ENCODE data around the gene VTI1A. TPM values are rescaled to one million over a fixed set of nuclear protein-coding genes. Genes with fewer than 3 reads are reported as not detected.

VTI1A gene
- total RNA-seq, 1 experiment from 2014 or later = 22.0 TPM

DNA sequence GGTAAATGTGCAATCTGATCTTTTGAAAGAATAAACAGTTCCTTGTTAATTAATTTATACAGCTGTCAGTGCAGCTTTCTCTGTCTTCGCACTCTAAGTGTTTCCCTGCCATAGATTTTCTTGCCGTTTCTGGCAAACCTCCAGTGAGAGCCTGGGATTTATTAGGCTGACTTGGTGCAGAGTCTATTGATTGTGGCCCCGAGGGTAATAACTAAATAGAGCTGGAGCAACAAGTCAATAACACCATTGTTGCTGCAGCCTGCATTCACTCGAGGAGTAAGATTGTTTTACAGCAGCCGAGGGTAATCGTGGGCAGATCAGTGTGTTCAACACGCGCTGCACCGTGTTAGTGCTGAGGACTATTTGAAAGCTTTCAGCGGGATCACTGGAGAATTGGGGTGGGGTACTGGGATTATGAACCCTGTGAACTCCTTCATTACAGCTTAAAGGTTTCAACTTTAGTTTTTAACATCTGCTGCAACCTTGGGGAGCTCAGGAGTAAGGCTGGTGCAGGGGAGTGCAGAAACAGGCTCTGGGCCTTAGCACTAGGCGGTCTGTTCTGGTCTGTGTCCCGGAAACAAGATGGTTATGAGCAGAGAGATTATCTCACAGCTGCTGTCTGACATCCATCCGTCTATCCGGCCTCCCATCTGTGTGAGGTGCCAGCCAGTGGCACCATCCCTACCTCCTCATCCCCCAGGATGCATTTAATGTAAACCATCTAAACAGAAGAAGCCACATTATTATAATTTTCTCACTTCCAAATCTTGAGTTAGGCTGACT is 329.1 kb downstream of the VTI1A start:
- Histone ChIP-seq H4K20me1 (ENCODE audit: control insufficient read depth, insufficient read depth, insufficient read length) (no peaks in the 10 kb centered on the region), H3K18ac (ENCODE audit: insufficient read length, low read depth, low read length) (no peak overlapping the region), H2BK5ac (ENCODE audit: insufficient read length, low read length) (no peak overlapping the region), H4K91ac (ENCODE audit: insufficient read length, low read depth, low read length) (no peak overlapping the region), H2BK12ac (ENCODE audit: insufficient read length, low read depth, low read length) (no peak overlapping the region), H3K56ac (ENCODE audit: insufficient read length, low read depth, low read length) (no peak overlapping the region), H3K4me2 (ENCODE audit: insufficient read depth, insufficient read length, low read length) (no peak overlapping the region), H3K27ac (ENCODE audit: insufficient read length, low read depth, low read length) (no peak overlapping the region), H3K9ac (ENCODE audit: extremely low read depth, insufficient read length, low read length) (no peak overlapping the region), H2AFZ (ENCODE audit: low read length) (no peak overlapping the region), H2BK120ac (ENCODE audit: low read depth, low read length, poor library complexity, severe bottlenecking) (no peak overlapping the region), H3K9me3 (ENCODE audit: control insufficient read depth, low read depth, low read length) (no peaks in the 10 kb centered on the region), H3T11ph (ENCODE audit: low read length) (no peak overlapping the region), H2AK5ac (ENCODE audit: insufficient read length, low read length) (no peak overlapping the region), H3K4me1 (ENCODE audit: insufficient read depth, low read length) (no peaks in the 10 kb centered on the region), H2BK15ac (ENCODE audit: low read depth, low read length) (no peak overlapping the region), H3K23me2 (ENCODE audit: insufficient read length, low read depth, low read length, poor library complexity, severe bottlenecking) (no peaks in the 10 kb centered on the region), H3K4ac (ENCODE audit: low read depth, low read length) (no peak overlapping the region), H3K23ac (ENCODE audit: insufficient read length, low read depth, low read length) (no peak overlapping the region), H3K27me3 (ENCODE audit: insufficient read depth, low read length) (no peaks in the 10 kb centered on the region), H4K5ac (ENCODE audit: insufficient read length, low read depth, low read length) (no peak overlapping the region), H3K79me2 (ENCODE audit: insufficient read depth, low read length) (no peaks in the 10 kb centered on the region), H3K79me1 (ENCODE audit: insufficient read depth, low read depth, low read length, poor library complexity, severe bottlenecking) (no peaks in the 10 kb centered on the region), H3K14ac (ENCODE audit: insufficient read depth, low read length) (no peak overlapping the region), H2BK20ac (ENCODE audit: low read depth, low read length, poor library complexity, severe bottlenecking) (no peak overlapping the region), H4K8ac (replicated peaks; ENCODE audit: insufficient read length, low read depth, low read length) (no peak overlapping the region)
- H3K9me3 Mint-ChIP-seq = peaks cover 0 to 8% of the 10 kb centered on the region in 2 experiments; a peak in 2 of 5 replicates
- TF ChIP-seq, protein P1, sequence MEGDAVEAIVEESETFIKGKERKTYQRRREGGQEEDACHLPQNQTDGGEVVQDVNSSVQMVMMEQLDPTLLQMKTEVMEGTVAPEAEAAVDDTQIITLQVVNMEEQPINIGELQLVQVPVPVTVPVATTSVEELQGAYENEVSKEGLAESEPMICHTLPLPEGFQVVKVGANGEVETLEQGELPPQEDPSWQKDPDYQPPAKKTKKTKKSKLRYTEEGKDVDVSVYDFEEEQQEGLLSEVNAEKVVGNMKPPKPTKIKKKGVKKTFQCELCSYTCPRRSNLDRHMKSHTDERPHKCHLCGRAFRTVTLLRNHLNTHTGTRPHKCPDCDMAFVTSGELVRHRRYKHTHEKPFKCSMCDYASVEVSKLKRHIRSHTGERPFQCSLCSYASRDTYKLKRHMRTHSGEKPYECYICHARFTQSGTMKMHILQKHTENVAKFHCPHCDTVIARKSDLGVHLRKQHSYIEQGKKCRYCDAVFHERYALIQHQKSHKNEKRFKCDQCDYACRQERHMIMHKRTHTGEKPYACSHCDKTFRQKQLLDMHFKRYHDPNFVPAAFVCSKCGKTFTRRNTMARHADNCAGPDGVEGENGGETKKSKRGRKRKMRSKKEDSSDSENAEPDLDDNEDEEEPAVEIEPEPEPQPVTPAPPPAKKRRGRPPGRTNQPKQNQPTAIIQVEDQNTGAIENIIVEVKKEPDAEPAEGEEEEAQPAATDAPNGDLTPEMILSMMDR (conservative IDR thresholded peaks at IDR 0.05) = no peak
- no peak for DNase-seq
- H3K27ac Mint-ChIP-seq = peak overlapping the region; percentile 16 to 90 (median 35); a peak in 2 of 7 replicates
- peaks cover 17 to 18% of the 10 kb centered on the region in 2 experiments for H3K4me1 Mint-ChIP-seq
- peaks cover 1 to 12% (median 3%) of the 10 kb centered on the region in 3 experiments; a peak in 5 of 7 replicates for H3K36me3 Mint-ChIP-seq (ENCODE audit: insufficient read depth in 1 of 3, low read depth in 3 of 3)
- no peak overlapping the region for H3K4me3 Mint-ChIP-seq
- no CpG with 5 or more reads among the region's 14 CpGs for WGBS (ENCODE audit: extremely low coverage, insufficient read length, low lambda C conversion rate)
- H3K27me3 Mint-ChIP-seq (ENCODE audit: low read depth) = no peaks in the 10 kb centered on the region

Measured in H9 (cell line).